ENCODE data around the gene AKT1. TPM values are rescaled to one million over a fixed set of nuclear protein-coding genes. Genes with fewer than 3 reads are reported as not detected.

AKT1 gene
- total RNA-seq, 1 donor from 2014 or later, result 142 TPM

DNA sequence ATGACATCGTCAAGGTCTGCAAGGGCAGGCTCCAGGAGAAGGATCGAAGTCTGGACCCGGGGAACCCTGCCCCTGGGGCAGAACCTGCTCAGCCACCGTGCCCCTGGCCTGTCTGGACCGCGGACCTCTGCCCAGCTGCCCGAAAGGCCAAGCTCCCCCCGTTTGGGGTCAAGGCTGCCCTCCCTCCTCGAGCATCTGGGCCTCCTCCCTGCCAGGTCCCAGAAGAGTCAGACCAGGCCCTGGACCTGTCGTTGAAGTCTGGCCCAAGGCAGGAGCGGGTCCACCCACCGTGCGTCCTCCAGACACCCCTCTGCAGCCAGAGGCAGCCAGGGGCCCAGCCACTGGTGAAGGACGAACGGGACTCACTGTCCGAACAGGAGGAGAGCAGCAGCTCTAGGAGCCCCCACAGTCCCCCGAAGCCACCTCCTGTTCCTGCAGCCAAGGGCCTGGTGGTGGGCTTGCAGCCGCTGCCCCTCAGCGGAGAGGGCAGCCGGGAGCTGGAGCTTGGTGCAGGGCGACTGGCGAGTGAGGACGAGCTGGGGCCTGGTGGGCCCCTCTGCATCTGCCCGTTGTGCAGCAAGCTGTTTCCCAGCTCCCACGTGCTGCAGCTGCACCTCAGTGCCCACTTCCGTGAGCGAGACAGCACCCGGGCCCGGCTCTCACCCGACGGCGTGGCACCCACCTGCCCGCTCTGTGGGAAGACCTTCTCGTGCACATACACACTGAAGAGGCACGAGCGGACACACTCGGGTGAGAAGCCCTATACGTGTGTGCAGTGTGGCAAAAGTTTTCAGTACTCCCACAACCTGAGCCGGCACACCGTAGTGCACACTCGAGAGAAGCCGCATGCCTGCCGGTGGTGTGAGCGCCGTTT, 6.2 kb upstream of the AKT1 start:
- ATAC-seq (no peak), DNase-seq (no peak)
- intact Hi-C loops (cut with micrococcal nuclease), result no loop called here

DNA sequence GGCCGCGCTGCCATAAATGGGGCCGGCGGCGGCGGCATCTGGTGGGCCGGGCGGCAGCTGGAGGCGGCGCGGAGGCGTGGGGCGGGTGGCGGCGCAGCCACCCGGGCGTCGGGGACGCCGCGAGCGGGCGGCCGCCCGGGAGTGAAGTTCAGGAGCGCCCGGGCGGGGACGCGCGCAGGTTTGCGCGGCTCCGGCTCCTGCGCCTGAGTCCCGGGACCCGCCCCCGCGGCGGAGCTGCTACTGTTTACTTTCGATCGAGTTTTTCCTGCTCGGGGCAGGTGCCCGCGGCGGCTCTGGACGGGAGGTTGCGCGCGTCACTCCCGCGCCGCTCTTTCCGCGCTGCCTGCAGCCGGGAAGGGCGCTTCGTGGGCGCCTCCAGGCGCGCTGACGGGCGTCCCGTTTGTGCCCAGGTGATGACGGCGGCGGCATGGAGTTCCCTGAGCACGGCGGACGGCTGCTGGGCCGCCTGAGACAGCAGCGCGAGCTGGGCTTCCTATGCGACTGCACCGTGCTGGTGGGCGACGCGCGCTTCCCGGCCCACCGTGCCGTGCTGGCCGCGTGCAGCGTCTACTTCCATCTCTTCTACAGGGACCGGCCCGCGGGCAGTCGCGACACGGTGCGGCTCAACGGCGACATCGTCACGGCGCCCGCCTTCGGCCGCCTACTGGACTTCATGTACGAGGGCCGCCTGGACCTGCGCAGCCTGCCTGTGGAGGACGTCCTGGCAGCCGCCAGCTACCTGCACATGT, 5.4 kb upstream of the AKT1 start, which contains the start of gene ZBTB42:
Gene ZBTB42, plus strand, starts transcription at position 331 of the 749 bp plus-strand sequence. Its CDS starts 97 bp downstream, at position 428.
- ATAC-seq, result peak; percentile 50
- intact Hi-C loops (cut with micrococcal nuclease), result no loop called here
- peak; percentile 64 for DNase-seq

DNA sequence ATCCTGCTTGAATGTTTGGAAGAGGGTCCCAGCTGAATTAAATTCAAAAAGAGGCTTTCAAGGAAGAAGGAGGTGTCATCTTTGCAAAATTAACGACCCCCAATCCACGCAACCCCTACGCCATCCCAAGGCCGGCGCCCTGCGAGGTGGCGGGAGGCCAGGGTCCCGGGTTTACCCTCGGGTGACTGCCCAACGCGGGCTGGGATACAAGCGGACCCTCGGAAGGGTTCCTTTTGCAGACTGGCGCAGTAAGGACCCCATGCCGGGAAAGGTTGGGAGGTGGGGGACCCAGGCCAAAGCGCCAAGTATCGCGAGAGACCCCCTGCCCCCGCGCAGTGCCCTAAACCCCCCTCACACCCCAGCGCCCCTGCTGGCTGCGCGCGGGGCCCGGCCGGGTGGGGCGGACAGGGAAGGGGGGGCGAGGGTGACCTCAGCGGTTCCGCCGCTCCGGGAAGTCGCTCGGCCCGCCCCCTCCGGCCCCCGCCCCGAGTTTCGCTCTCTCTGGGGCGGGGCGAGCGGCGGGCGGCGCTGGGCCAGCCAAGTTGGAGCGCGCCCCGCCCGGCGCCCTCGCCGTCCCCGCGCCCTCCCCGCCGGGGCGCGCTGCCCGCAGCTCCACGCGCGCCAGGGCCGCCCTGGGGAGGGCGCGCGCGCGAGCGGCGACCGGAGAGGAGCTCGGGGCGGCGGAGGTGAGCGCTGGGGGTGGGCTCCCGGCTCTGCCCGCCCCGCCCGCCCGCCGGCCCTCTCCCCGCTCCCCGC, 4.6 kb upstream of the AKT1 start:
- intact Hi-C loops (cut with micrococcal nuclease), result no loop called here
- DNase-seq (peak; percentile 94), ATAC-seq (peak; percentile 76)

DNA sequence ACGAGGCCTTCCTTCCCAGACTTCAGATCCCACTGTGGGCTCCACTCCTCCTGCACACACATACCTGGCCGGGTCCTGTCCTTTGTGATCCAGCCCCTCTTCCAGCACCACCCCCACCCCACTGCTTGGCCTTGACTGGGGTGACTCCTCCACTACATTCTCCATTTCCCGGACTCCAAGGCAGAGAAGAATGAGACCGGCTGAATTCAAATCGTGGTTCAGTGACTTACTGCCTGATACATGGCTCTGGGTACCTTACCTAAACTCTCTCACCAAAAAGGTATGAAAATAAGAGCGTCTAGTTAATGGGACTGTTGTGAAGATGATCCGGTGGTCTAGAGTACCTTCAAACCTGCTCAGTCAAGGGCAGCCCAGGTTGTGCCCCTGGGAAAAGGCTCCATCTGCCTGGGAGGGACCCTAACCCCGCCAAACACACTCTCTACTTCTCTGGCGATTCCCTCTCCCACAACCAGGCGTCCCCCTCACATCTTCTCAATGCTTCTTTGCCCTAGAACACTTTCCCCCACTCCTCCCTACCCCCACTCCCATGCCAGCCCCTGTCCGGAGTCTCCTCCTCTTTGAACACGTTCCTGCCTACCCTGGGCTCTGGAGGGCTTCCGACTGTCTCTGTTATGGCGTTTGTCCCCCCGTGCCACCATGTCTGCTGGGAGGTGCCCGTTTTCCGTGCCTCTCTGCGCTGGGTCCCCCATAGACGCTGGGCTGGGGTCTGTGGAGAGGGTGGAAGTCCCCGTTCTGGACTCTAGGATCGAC, 3.9 kb upstream of the AKT1 start:
- intact Hi-C loops (cut with micrococcal nuclease), result no loop called here
- ATAC-seq (no peak), DNase-seq (no peak)

DNA sequence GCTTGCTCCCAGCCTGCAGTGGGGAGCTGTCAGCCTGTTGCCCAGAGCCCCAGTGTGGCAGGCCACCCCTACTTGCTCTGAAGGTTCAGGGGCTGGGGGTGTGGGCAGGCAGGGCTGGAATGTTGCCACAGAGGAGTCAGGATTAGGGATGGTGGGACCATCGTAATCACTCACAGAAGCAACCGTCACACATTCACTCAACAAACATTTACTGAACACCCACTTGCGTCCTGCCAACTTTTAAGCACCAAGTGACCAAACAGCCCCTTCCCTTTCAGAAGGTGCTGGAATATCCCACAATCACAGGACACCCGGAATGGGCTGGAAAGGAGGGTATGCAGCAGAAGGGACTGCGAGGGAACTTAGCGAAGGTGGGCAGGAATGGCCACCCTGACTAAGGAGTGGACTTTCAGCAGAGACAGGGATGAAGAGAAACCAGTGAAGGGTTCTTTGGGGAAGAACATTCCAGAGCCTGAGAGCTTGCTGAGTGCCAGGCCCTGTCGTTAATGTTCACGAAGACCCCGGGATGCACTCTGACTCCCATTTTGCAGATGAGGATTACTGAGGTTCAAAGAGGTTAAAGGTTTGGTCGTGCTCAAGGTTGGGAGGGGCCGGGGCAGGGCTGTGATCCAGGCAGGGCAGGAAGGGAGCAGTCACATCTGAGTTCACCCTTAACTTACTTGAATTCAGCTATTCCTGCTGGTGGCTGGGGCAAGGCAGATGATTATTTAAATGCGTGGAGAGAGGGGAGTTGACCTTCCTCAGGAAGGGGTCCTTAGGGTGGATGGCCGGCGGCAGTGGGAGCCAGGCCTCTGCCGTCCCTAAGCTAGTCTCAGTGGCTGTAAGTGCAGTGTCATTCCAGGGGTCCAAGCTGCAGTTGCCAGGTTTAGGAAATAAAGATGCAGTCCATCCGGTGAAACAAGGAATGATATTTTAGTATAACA, 3.0 kb upstream of the AKT1 start:
- DNase-seq (no peak), ATAC-seq (no peak)
- intact Hi-C loops (cut with micrococcal nuclease), result no loop called here

DNA sequence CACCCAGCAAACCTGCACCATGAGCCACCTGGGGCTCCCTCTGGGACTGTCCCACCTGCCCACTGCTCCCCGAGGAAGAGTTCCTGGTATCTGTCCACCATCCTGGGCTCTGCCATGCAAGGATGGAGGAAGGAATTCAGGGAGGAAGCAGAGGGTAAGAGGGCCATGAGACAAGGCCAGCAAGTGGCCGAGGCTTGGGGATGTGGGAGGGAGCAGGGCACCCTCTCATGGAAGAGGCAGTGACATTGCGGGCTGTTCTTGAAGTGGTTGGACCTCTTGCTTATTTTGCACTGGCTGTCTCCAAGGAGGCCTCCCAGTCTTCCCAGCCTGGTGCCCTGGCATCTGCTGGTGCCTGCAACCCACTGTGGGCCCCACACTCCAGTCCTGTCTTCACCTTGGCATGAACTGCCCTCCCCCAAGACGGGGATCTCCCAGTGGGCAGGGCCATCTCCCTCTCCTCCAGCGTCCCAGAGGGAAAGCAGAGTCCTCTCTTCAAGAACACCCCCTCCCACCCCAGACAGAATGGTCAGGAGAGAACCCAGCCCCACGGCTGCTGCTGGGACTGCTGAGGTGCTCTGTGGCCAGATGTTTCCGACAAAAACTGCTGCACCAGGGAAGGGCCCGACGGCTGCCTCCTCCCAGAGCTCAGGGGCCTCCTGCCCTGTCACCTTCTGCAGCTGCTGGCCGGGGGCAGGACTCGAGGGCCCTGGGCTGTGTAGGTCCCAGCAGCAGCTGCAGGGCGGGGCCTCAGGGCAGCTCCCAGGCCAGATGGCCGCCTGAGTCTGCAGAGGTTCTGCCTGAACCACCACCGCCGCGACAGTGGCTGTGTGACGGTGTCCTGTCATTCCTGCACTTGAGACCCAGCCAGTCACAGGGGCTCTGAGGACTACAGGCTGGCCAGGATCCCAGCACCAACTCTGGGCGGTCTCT, 1.8 kb upstream of the AKT1 start:
- intact Hi-C loops (cut with micrococcal nuclease), result no loop called here
- DNase-seq (peak; percentile 78), ATAC-seq (peak; percentile 16)

DNA sequence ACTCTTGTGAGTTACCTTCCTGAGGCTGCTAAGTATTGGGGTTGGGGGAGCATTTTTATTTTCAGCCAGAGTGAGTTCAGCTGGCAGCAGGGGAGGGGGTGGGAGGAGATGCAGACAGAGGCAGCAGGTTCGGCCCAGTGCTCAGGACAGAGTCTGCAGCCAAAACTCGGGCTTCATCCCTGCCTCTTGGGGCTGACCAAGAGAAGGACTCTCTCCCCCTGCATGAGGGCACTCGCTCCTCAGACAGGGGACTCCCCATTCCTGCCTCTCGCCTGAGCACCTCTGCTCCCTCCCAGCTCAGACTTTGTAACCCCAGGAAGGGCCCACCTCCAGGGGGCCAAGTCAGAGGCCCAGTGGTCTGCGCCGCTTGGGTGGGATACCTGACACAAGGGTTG, 1.1 kb upstream of the AKT1 start:
- DNase-seq (no peak), ATAC-seq (no peak)
- intact Hi-C loops (cut with micrococcal nuclease), result no loop called here

DNA sequence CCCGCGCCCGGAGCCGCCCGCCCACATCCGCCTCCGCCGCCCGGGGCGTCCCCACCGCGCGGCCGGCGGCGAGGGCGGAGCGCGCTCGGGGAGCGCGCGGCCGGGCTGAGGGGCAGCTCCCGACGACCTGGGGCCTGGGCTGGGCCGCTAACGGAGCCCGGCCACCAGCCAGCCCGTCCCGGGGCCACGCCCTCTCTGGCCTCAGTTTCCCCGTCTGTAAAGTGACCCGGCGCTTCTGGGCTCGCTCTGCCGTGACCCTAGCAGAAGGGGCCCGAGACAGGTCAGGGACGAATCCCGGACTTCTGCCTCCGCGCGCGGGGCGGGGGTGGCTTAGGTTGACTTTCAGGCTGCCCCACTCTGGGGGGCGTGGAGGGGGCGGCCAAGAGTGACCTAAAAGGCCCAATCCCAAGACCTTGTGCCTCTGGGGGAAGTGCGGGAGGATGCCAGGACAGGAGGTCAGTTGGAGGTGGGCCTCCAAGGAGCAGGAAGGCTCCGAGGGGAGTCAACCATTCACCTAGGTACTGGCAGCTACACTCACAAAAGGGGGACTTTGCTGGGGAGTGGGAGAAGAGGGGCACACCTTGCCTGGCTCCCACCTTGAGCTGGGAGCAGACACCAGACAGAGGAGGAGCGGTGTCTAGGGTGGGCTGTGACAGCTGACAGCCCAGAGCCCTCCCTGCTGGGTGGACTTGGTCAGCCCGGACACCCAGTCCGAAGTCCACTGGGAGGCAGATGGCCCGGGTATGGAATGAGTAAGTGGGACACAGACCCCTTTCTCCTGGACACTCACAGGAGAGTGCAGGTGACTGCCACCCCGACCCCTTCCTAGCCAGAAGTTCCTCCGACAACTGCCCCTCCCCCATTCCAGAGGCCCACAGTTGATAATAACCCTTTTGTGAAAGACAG, 486 bp upstream of the AKT1 start:
- intact Hi-C loops (cut with micrococcal nuclease), result no loop called here
- DNase-seq (peak; percentile 82), ATAC-seq (peak; percentile 46)

DNA sequence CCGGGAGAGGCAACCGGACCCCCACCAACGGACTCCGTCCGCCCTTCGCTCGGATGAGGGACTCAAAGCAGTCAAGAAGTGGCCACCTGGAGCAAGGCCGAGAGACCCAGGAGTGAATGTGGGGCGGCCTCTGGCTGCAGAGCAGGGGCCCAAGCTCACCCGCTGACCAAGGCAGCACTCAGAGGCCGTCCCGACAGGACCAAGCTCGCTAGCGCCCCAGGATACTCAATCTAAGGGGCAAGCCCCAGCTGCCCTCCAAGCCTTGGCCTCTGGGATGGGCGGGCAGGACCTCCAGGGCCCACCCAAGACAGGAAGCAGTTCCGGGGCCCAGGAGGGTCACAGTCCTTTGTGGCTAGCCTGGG, 936 bp downstream of the AKT1 start:
- ATAC-seq (peak; percentile 7), DNase-seq (no peak)
- intact Hi-C loops (cut with micrococcal nuclease), result no loop called here

DNA sequence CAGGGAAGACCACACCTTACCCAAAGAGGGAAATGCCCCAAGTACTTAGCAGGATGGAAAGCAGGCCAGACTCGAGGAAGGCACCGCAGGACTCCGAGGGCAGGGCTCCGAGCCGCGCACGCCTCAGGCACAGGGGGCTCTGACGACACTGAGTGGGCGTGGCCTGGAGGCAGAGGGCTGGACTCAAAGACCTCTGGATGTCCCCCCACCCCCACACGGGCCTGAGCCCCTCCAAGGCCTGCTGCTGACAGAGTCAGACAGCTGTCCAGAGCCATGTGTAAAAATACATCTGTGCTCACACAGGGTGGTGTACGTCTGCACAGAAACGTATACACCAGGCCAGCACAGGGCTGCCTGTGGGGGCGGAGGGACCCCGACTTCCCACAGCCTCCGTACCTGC, 1.4 kb downstream of the AKT1 start:
- intact Hi-C loops (cut with micrococcal nuclease), result no loop called here
- DNase-seq, result peak; percentile 73
- ATAC-seq, result peak; percentile 1

DNA sequence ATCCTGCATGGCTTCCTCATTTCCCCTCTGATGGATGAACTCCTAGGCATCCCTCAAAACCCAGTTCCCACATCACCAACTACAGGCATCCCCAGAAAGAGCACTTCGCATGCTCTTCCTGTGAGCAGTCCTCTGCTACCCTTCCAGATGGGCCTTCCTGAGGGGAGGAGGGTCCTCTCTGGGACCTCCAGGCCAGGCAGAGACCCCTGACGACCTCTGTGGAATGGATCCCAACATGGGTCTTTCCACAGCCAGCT, 1.9 kb downstream of the AKT1 start:
- intact Hi-C loops (cut with micrococcal nuclease), result no loop called here
- ATAC-seq, result no peak
- DNase-seq, result no peak

DNA sequence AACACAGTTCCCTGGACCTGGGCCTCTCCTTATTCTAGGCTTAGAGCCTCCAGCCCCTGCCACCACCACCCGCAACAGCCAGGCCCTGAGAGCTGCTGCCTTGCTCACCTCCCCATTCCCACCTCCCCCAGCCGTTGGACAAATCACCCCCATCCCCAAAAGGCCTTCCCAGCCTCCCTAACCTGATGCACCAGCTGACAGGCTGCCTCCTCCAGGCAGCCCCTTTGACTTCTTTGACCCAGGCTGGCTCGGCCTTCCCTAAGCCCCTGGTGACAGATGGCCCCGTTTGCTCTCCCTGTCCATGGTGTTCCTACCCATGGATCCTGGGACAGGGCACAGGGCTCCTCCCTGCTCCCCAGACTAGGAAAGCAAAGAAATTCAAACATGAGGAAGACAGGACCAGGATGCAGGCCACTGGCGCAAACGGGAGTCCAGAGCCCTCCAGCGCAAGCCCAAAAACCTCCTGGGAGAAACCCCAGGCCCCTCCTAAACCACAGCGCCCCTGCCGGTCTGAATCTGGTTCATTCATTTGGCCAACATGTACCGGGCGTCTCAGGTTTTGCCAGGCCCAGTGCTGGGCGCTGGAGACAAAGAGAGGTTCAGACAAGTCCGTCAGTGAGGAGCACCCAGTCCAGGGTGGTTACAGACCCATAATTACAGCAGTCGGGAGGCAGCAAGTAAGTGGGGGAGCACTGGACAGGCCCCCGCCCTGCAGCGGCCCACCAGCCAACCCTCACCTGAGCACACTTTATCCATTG, 2.4 kb downstream of the AKT1 start:
- DNase-seq (no peak), ATAC-seq (no peak)
- intact Hi-C loops (cut with micrococcal nuclease), result no loop called here

DNA sequence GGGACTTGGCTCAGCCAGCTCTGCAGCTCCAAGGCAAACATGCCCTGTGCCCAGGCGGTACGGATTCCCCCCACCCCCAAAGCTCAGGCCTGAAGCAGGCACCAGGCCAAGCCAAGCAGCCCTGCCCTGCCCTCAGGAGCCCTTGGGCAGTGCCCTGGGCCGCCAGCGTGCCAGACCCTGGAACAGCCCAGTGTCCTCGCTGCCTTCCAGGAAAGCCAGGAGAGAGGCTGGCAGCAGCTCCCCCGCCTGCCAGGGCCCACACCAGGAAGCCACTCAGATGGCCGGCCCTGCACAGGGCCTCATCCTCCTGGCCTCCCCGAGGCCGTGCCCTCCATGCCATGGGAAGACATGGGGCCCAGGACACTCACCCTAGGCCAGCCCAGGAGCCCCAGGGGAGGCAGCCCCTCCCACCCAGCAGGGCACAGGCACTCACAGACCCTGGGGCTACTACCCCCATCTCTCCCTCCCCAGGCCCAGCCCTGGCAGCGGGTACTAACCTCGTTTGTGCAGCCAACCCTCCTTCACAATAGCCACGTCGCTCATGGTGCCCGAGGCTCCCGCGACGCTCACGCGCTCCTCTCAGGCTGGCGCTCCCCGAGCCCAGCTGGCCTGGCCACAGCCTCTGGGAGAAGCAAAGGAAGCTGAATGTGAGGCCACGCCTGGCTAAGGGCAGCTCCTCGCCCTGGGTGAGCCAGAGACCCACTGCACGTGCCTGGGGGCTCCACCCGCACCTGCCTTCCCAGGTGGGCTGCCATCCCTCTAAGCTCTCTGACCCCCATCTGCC, 3.3 kb downstream of the AKT1 start:
- DNase-seq, result peak; percentile 88
- intact Hi-C loops (cut with micrococcal nuclease), result no loop called here
- ATAC-seq, result peak; percentile 80

DNA sequence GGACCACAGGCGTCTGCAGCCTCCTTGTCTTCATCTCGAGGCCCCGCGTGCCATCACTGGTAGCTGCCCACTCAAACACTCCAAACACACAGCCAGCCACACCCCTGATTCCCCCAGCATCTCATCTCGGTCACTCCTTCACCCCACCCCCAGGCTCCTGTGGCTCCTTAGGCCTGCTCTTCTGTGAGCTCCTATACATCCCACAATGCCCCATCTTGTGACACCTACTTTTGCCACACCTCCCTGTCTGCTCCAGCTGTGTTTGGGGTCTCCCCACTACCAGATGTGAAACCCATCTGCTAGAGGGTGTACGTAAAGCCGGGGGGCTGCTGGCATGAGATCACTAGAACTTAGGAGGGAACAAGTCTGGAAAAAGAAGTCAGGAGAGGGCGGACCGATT, 4.1 kb downstream of the AKT1 start:
- DNase-seq (no peak), ATAC-seq (no peak)
- intact Hi-C loops (cut with micrococcal nuclease), result no loop called here
